B cell (primary cell): Measurements from ENCODE around the gene NPNT. TPM values are rescaled to one million over a fixed set of nuclear protein-coding genes. Genes with fewer than 3 reads are reported as not detected.

Experiments used
- ATAC-seq: fragments of 200-7000 bp; cut with Tn5 transposase; one replicate; pipeline ENCODE4 v1.10.0; 2021; ENCODE audit warnings: low read depth, mild to moderate bottlenecking, moderate number of reproducible peaks, moderate library complexity
- CTCF ChIA-PET: fragments of 350-600 bp; sonication (Branson Sonifier 250); formaldehyde crosslinking; loops from one replicate; lab custom pipeline; 2021; ENCODE audit warnings: antibody characterized with exemption, inconsistent platforms; lab: Charles Lee
- POLR2A ChIA-PET: fragments of 350-600 bp; sonication (Branson Sonifier 250); formaldehyde crosslinking; loops from one replicate; lab custom pipeline; 2021; ENCODE audit warnings: antibody characterized with exemption; lab: Charles Lee
- DNase-seq: peaks from one replicate; pipeline ENCODE4 v3.0.0; 2013
- H2AFZ ChIP-seq: 2 replicates; pipeline ENCODE4 v1.6.1; 2012; ENCODE audit warnings: mild to moderate bottlenecking, low read depth, low read length; ENCODE audit not compliant: insufficient read depth, poor library complexity, severe bottlenecking
- H3K27ac ChIP-seq, 2 donors: 1 replicate in 1 of 2; 2 replicates in 1 of 2; pipeline ENCODE4 v1.5.1; 2012 to 2013; ENCODE audit warnings: low read length in 2 of 2, mild to moderate bottlenecking in 2 of 2, moderate library complexity in 1 of 2
- H3K27me3 ChIP-seq, 4 experiments: fragments of 200-600 bp in 1 of 4; sonication (generic) in 1 of 4; replicated peaks in 1 of 4; 1 replicate in 2 of 4; 2 replicates in 2 of 4; pipeline versions ENCODE4 v1.6.1 to v1.7.0; 2013 to 2016; ENCODE audit warnings: low read length in 3 of 4, mild to moderate bottlenecking in 2 of 4, mixed read lengths in 1 of 4, moderate library complexity in 1 of 4; ENCODE audit not compliant: insufficient read depth in 4 of 4, control insufficient read depth in 3 of 4; ENCODE audit errors: control extremely low read depth in 1 of 4
- H3K36me3 ChIP-seq, 2 experiments: replicated peaks in 1 of 2; 1 replicate in 1 of 2; 2 replicates in 1 of 2; pipeline versions ENCODE4 v1.6.1 to v1.7.1; 2013; ENCODE audit warnings: low read length in 1 of 2; ENCODE audit not compliant: insufficient read depth in 2 of 2, control insufficient read depth in 1 of 2; ENCODE audit errors: control extremely low read depth in 1 of 2, extremely low read depth in 1 of 2
- H3K4me1 ChIP-seq, 2 donors: fragments of 200-600 bp in 1 of 2; sonication (generic) in 1 of 2; 1 replicate in 1 of 2; 2 replicates in 1 of 2; pipeline versions ENCODE4 v1.5.1 to v1.6.1; 2013 to 2017; ENCODE audit warnings: low read length in 2 of 2; ENCODE audit not compliant: control insufficient read depth in 2 of 2, insufficient read depth in 2 of 2
- H3K4me2 ChIP-seq: replicated peaks from 2 replicates; pipeline ENCODE3; 2012; ENCODE audit warnings: mild to moderate bottlenecking, low read depth, low read length; ENCODE audit not compliant: poor library complexity, severe bottlenecking
- H3K4me3 ChIP-seq, 5 experiments: fragments of 200-600 bp in 1 of 5; sonication (generic) in 1 of 5; 1 replicate in 3 of 5; 2 replicates in 2 of 5; pipeline versions ENCODE4 v1.5.1 to v1.7.0; 2011 to 2016; ENCODE audit warnings: low read length in 4 of 5, mild to moderate bottlenecking in 4 of 5, low read depth in 2 of 5, control low read depth in 1 of 5, moderate library complexity in 1 of 5; ENCODE audit not compliant: insufficient read depth in 1 of 5; ENCODE audit errors: control extremely low read depth in 1 of 5, extremely low read depth in 1 of 5
- H3K79me2 ChIP-seq: fragments of 200-600 bp; sonication (generic); one replicate; pipeline ENCODE4 v1.6.0; 2016; ENCODE audit warnings: low read length; ENCODE audit not compliant: control insufficient read depth, insufficient read depth
- H3K9ac ChIP-seq: fragments of 200-600 bp; sonication (generic); 2 replicates; pipeline ENCODE4 v1.6.1; 2017; ENCODE audit warnings: mild to moderate bottlenecking, low read length, moderate library complexity
- H3K9me3 ChIP-seq, 3 donors: one replicate each; pipeline versions ENCODE4 v1.6.1 to v1.7.1; 2013; ENCODE audit warnings: low read length in 2 of 3; ENCODE audit not compliant: control insufficient read depth in 2 of 3, insufficient read depth in 1 of 3; ENCODE audit errors: control extremely low read depth in 1 of 3
- H4K20me1 ChIP-seq: 2 replicates; pipeline ENCODE4 v1.6.0; 2012; ENCODE audit warnings: mild to moderate bottlenecking, low read length; ENCODE audit not compliant: insufficient read depth, control insufficient read depth, poor library complexity, severe bottlenecking
- H3K27ac Mint-ChIP-seq: one replicate; pipeline ENCODE4 v1.8.0; 2021; ENCODE audit warnings: mixed read lengths
- H3K27me3 Mint-ChIP-seq: one replicate; pipeline ENCODE4 v1.8.0; 2021; ENCODE audit warnings: mixed read lengths
- H3K4me1 Mint-ChIP-seq: one replicate; pipeline ENCODE4 v1.8.0; 2021; ENCODE audit warnings: mixed read lengths
- H3K4me3 Mint-ChIP-seq: one replicate; pipeline ENCODE4 v1.8.0; 2021; ENCODE audit warnings: mixed read lengths
- H3K9me3 Mint-ChIP-seq: one replicate; pipeline ENCODE4 v1.8.0; 2022; ENCODE audit warnings: mixed read lengths; ENCODE audit not compliant: insufficient read depth
- EZH2 ChIP-seq: IDR thresholded peaks from 2 replicates; pipeline ENCODE4 v1.6.1; 2012; ENCODE audit warnings: borderline replicate concordance, low read depth, mild to moderate bottlenecking, moderate library complexity, low read length; ENCODE audit not compliant: insufficient read depth, poor library complexity, severe bottlenecking
- WGBS: methylation state at CpG from one replicate; pipeline ENCODE4 v1.1.5; 2013; ENCODE audit warnings: missing lambda C conversion rate; ENCODE audit not compliant: insufficient coverage; 5-methylcytosine and 5-hydroxymethylcytosine counted together
- intact Hi-C: fragments of 100-400 bp; cut with micrococcal nuclease; formaldehyde crosslinking; loops from one replicate; pipeline ENCODE4 v1.10.0; 2022
- polyA plus RNA-seq: library from polyadenylated mRNA; depleted of rRNA; stranded (reverse); fragments of >200 nt; gene quantifications from 2 replicates; pipeline ENCODE4 v1.2.3, GENCODE V29; 2012
- total RNA-seq, 2 donors: library from RNA; stranded (reverse); fragments of 120-200 nt in 1 of 2; gene quantifications; 1 replicate in 1 of 2; 2 replicates in 1 of 2; pipeline versions ENCODE4 v1.2.3 to v1.2.4, GENCODE V29; 2013 to 2022
- TF ChIP-seq, protein P1 (sequence below): fragments of 200-600 bp; IDR thresholded peaks from one replicate; pipeline ENCODE4 v1.8.0; 2022; ENCODE audit warnings: antibody characterized with exemption, mild to moderate bottlenecking

The NPNT gene
- total and polyA plus RNA-seq, 2 donors (not counting 1 experiment from before 2014, with no cell fraction given), result not detected

DNA sequence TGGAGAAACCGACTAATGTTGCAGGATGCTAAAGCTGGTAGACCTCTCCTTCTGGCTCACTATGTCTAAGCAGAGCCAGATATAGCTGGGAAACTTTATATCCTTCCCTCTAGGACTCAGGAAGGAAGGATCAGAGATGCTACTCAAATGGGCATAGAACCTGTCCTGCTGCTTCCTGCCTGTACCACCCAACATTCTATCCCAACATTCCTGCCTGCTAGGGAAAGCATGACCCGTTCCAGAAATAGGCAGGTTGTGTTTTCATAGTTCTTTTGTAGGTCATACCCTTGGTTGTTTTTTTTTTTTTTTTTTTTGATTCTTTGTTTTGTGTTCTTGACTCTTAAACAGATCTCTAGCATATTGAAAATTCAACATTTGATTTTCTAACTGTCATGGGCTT, 5.3 kb downstream of the NPNT start:
- no peaks in the 10 kb centered on the region for H3K9me3 ChIP-seq
- DNase-seq (no peak), ATAC-seq (no peak)
- no peaks in the 10 kb centered on the region for H4K20me1 ChIP-seq
- H3K9me3 Mint-ChIP-seq, result no peaks in the 10 kb centered on the region
- WGBS, result 100% methylated on average over 1 of the region's 2 CpGs
- H3K4me3 ChIP-seq, result no peak overlapping the region
- no peak overlapping the region for H2AFZ ChIP-seq
- ChIA-PET POLR2A (no interaction called here), CTCF (no interaction called here)
- no peak overlapping the region for H3K4me3 Mint-ChIP-seq
- intact Hi-C loops, result no loop called here
- H3K4me1 ChIP-seq, result peaks cover 7% of the 10 kb centered on the region in 2 donors
- H3K4me2 ChIP-seq, result no peak overlapping the region
- no peak overlapping the region for H3K27ac Mint-ChIP-seq
- no peaks in the 10 kb centered on the region for H3K79me2 ChIP-seq
- no peak overlapping the region for H3K9ac ChIP-seq
- TF ChIP-seq, protein P1, sequence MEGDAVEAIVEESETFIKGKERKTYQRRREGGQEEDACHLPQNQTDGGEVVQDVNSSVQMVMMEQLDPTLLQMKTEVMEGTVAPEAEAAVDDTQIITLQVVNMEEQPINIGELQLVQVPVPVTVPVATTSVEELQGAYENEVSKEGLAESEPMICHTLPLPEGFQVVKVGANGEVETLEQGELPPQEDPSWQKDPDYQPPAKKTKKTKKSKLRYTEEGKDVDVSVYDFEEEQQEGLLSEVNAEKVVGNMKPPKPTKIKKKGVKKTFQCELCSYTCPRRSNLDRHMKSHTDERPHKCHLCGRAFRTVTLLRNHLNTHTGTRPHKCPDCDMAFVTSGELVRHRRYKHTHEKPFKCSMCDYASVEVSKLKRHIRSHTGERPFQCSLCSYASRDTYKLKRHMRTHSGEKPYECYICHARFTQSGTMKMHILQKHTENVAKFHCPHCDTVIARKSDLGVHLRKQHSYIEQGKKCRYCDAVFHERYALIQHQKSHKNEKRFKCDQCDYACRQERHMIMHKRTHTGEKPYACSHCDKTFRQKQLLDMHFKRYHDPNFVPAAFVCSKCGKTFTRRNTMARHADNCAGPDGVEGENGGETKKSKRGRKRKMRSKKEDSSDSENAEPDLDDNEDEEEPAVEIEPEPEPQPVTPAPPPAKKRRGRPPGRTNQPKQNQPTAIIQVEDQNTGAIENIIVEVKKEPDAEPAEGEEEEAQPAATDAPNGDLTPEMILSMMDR, result no peak
- no peak for TF ChIP-seq EZH2
- peaks cover 43% of the 10 kb centered on the region for H3K27me3 Mint-ChIP-seq
- peaks cover 0 to 13% (median 5%) of the 10 kb centered on the region in 4 experiments for H3K27me3 ChIP-seq
- H3K4me1 Mint-ChIP-seq, result peaks cover 10% of the 10 kb centered on the region
- no peak overlapping the region for H3K27ac ChIP-seq
- no peaks in the 10 kb centered on the region for H3K36me3 ChIP-seq

DNA sequence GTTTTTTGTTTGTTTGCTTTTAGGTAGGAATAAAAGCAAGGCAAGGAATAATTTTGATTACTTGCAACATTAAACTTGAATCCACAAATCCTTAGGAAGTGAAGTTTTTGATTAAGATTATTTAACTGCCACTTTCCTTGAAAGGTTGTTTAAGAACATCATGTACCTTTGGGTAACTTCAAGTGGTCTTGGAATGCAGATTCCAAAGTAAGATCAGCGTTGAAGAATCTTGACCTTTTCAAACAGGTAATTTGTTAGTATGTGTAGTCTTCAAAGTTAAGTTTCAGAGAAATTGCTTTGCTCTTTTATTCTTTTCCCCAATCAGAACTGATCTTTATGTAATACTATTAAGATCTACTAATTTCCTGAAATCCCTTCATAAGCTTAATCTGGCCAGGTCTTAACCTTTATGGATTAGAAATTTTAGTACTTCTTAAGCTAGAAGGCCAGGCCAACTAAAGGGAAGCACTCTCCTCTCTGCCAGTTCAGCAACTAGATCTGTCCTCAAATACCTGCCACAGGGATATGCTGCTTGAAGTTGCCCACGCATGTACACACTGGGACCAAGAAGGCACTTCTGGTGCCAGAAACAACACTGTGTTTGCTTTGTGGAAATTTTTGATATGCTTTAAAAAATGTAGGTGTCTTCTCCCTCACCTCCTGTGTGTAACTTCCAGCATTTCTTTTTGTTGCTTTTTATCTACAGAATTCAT, 7.4 kb downstream of the NPNT start:
- TF ChIP-seq EZH2, result no peak
- TF ChIP-seq, protein P1, result no peak
- ATAC-seq (no peak), DNase-seq (no peak)
- POLR2A ChIA-PET, result no interaction called here
- CTCF ChIA-PET, result no interaction called here
- intact Hi-C loops, result no loop called here
- Mint-ChIP-seq H3K9me3 (no peaks in the 10 kb centered on the region), H3K4me3 (no peak overlapping the region), H3K4me1 (no peaks in the 10 kb centered on the region), H3K27me3 (peaks cover 37% of the 10 kb centered on the region), H3K27ac (no peak overlapping the region)
- Histone ChIP-seq H2AFZ (no peak overlapping the region), H3K9ac (no peak overlapping the region), H4K20me1 (no peaks in the 10 kb centered on the region), H3K4me2 (no peak overlapping the region), H3K79me2 (no peaks in the 10 kb centered on the region), H3K36me3 (no peaks in the 10 kb centered on the region), H3K4me1 (no peaks in the 10 kb centered on the region), H3K27me3 (peaks cover 0 to 6% (median 0%) of the 10 kb centered on the region in 4 experiments), H3K27ac (no peak overlapping the region), H3K4me3 (no peak overlapping the region), H3K9me3 (no peaks in the 10 kb centered on the region)
- WGBS, result no CpG with 5 or more reads among the region's 2 CpGs
